ENCODE data around the gene SEMA3F.

DNA sequence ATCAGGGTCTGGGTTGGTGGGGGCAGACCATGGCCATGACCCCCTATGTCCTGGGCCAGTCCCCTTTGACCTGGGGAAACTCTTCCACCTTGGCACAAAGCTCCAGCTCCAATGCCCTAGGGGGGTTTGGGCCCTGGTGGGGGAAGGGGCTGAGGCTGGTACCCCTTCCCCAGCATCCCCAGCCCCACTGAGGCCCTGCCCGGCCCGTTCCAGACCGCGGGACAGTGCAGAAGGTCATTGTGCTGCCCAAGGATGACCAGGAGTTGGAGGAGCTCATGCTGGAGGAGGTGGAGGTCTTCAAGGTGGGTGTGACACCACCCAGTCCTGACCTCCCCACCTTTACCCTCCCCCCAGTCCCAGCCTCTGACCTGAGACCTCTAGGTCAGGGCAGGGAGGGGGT, 30.1 kb downstream of the SEMA3F start:
- TF ChIP-seq, protein P1, sequence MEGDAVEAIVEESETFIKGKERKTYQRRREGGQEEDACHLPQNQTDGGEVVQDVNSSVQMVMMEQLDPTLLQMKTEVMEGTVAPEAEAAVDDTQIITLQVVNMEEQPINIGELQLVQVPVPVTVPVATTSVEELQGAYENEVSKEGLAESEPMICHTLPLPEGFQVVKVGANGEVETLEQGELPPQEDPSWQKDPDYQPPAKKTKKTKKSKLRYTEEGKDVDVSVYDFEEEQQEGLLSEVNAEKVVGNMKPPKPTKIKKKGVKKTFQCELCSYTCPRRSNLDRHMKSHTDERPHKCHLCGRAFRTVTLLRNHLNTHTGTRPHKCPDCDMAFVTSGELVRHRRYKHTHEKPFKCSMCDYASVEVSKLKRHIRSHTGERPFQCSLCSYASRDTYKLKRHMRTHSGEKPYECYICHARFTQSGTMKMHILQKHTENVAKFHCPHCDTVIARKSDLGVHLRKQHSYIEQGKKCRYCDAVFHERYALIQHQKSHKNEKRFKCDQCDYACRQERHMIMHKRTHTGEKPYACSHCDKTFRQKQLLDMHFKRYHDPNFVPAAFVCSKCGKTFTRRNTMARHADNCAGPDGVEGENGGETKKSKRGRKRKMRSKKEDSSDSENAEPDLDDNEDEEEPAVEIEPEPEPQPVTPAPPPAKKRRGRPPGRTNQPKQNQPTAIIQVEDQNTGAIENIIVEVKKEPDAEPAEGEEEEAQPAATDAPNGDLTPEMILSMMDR (IDR thresholded peaks at IDR 0.05): no peak
- no peak for TF ChIP-seq TCF7L2 (IDR thresholded peaks at IDR 0.05; ENCODE audit: low read depth, low read length)
- no peak for TF ChIP-seq POLR2AphosphoS5 (IDR thresholded peaks at IDR 0.05; ENCODE audit: low read depth, low read length)
